Thyroid gland (tissue), 4 donors: Measurements from ENCODE around the gene S100A6. TPM values are rescaled to one million over a fixed set of nuclear protein-coding genes. Genes with fewer than 3 reads are reported as not detected.

Source experiments
- DNase-seq, 2 donors: peaks; one replicate each; pipeline ENCODE4 v3.0.0-alpha.2; 2019
- H3K27ac ChIP-seq, 3 donors: fragments of 200-600 bp; sonication (generic); 1 replicate in 2 of 3; 2 replicates in 1 of 3; pipeline ENCODE4 v1.5.1; 2016 to 2019; ENCODE audit warnings: mild to moderate bottlenecking in 1 of 3, moderate library complexity in 1 of 3
- H3K27me3 ChIP-seq: fragments of 200-600 bp; sonication (generic); one replicate; pipeline ENCODE4 v1.5.1; 2019
- H3K36me3 ChIP-seq, 2 donors: fragments of 200-600 bp; sonication (generic); one replicate each; pipeline ENCODE4 v1.5.1; 2016 to 2019
- H3K4me1 ChIP-seq, 2 donors: fragments of 200-600 bp; sonication (generic); one replicate each; pipeline ENCODE4 v1.5.1; 2017 to 2019
- H3K4me3 ChIP-seq, 3 donors: fragments of 200-600 bp; sonication (generic); replicated peaks in 1 of 3; 1 replicate in 2 of 3; 2 replicates in 1 of 3; pipeline ENCODE4 v1.5.1; 2016; ENCODE audit warnings: mild to moderate bottlenecking in 1 of 3
- H3K9me3 ChIP-seq: fragments of 200-600 bp; sonication (generic); one replicate; pipeline ENCODE4 v1.5.1; 2017
- CTCF ChIP-seq, 6 experiments: fragments of 200-600 bp in 3 of 6; fragments of 450-650 bp in 3 of 6; sonication (generic) in 3 of 6; IDR thresholded peaks; one replicate each; pipeline ENCODE4 v1.5.1; 2016 to 2019; ENCODE audit warnings: antibody characterized with exemption in 6 of 6, mild to moderate bottlenecking in 2 of 6, inconsistent platforms in 1 of 6, moderate library complexity in 1 of 6
- POLR2A ChIP-seq, 2 donors: fragments of 450-650 bp; IDR thresholded peaks; one replicate each; pipeline ENCODE4 v1.6.1; 2017; ENCODE audit warnings: antibody characterized with exemption in 2 of 2, mild to moderate bottlenecking in 2 of 2, moderate library complexity in 1 of 2
- WGBS, 2 donors: methylation state at CpG; one replicate each; pipeline ENCODE4 v1.1.5; 2017; 5-methylcytosine and 5-hydroxymethylcytosine counted together
- intact Hi-C: fragments of 100-400 bp; cut with DNase I; formaldehyde crosslinking; loops from one replicate; pipeline ENCODE4 v1.15.1; 2023
- total RNA-seq, 4 donors: library from RNA; depleted of rRNA; stranded (reverse); fragments of >200 nt; gene quantifications; one replicate each; pipeline ENCODE4 v1.2.3, GENCODE V29; 2016

S100A6 gene
- total RNA-seq, 4 donors from 2014 or later = 128 to 573 (median 360) TPM

GRCh38 chr1:153540394-153541361 lies 4.9 kb upstream of the S100A6 start, which contains the start of gene S100A5:
Gene S100A5, minus strand, starts transcription at chr1:153540934. Its CDS starts 743 bp downstream, at chr1:153540191.
- DNase-seq = peak; percentile 80 to 81
- Histone ChIP-seq H3K4me3 (no peak within 1 kb of the TSS), H3K27me3 (no peaks in the 10 kb centered on the region), H3K27ac (peak within 1 kb of the TSS; percentile 66 to 87 (median 81)), H3K36me3 (no peaks in the 10 kb centered on the region), H3K4me1 (peaks cover 34 to 74% of the 10 kb centered on the region in 2 donors), H3K9me3 (no peaks in the 10 kb centered on the region)
- peak in 1 of 2 donors; percentile 42 for TF ChIP-seq POLR2A (IDR thresholded peaks at IDR 0.05)
- TF ChIP-seq CTCF (IDR thresholded peaks at IDR 0.05) = no peak
- 58 to 59% methylated on average over 10 to 11 of the region's 11 CpGs for WGBS, 2 donors
- intact Hi-C loops = no loop called here

- intact Hi-C loops = no loop called here
- TF ChIP-seq POLR2A (IDR thresholded peaks at IDR 0.05) (no peak), CTCF (IDR thresholded peaks at IDR 0.05) (no peak)
- 79 to 84% methylated on average over 4 of the region's 4 CpGs for WGBS, 2 donors
- peaks cover 34 to 68% of the 10 kb centered on the region in 2 donors for H3K4me1 ChIP-seq
- H3K27me3 ChIP-seq = no peaks in the 10 kb centered on the region
- no peak overlapping the region for H3K4me3 ChIP-seq
- no peaks in the 10 kb centered on the region for H3K36me3 ChIP-seq
- H3K9me3 ChIP-seq = no peaks in the 10 kb centered on the region
- H3K27ac ChIP-seq = peak overlapping the region; percentile 66 to 87 (median 81)
- DNase-seq = peak; percentile 27 to 54
These were observed 3.8 kb upstream of the S100A6 start for GRCh38 chr1:153539395-153540093.

GRCh38 chr1:153538315-153538821 lies 2.6 kb upstream of the S100A6 start:
- H3K36me3 ChIP-seq = no peaks in the 10 kb centered on the region
- H3K27ac ChIP-seq = no peak overlapping the region
- 86 to 93% methylated on average over 4 to 6 of the region's 6 CpGs for WGBS, 2 donors
- DNase-seq = no peak
- H3K4me1 ChIP-seq = peaks cover 38 to 68% of the 10 kb centered on the region in 2 donors
- TF ChIP-seq CTCF (IDR thresholded peaks at IDR 0.05) (no peak), POLR2A (IDR thresholded peaks at IDR 0.05) (no peak)
- intact Hi-C loops = no loop called here
- H3K9me3 ChIP-seq = no peaks in the 10 kb centered on the region
- H3K4me3 ChIP-seq = no peak overlapping the region
- H3K27me3 ChIP-seq = no peaks in the 10 kb centered on the region

GRCh38 chr1:153537376-153537730 lies 1.6 kb upstream of the S100A6 start:
- H3K9me3 ChIP-seq = no peaks in the 10 kb centered on the region
- no peak overlapping the region for H3K4me3 ChIP-seq
- intact Hi-C loops = no loop called here
- DNase-seq = no peak
- peaks cover 45 to 68% of the 10 kb centered on the region in 2 donors for H3K4me1 ChIP-seq
- H3K27ac ChIP-seq = peak overlapping the region in 2 of 3 donors; percentile 12 to 98
- WGBS, 2 donors = 93 to 95% methylated on average over 6 of the region's 6 CpGs
- no peaks in the 10 kb centered on the region for H3K27me3 ChIP-seq
- no peaks in the 10 kb centered on the region for H3K36me3 ChIP-seq
- no peak for TF ChIP-seq POLR2A (IDR thresholded peaks at IDR 0.05)
- TF ChIP-seq CTCF (IDR thresholded peaks at IDR 0.05) = no peak
